ENCODE measurements around the gene PCNX4.

Gene PCNX4

GRCh38 chr14:60165547-60165876, 73.8 kb downstream of the PCNX4 start:
- TF ChIP-seq CTCF (IDR thresholded peaks at IDR 0.05), result no peak

- TF ChIP-seq CTCF (IDR thresholded peaks at IDR 0.05), result no peak
Observed at GRCh38 chr14:60166142-60166541, 74.4 kb downstream of the PCNX4 start.

GRCh38 chr14:60169722-60170121, 78.0 kb downstream of the PCNX4 start:
- no peak for TF ChIP-seq CTCF (IDR thresholded peaks at IDR 0.05)

- TF ChIP-seq CTCF (IDR thresholded peaks at IDR 0.05), result no peak
Observed at GRCh38 chr14:60170948-60171347, 79.2 kb downstream of the PCNX4 start.

GRCh38 chr14:60171690-60172089, 80.0 kb downstream of the PCNX4 start:
- no peak for TF ChIP-seq CTCF (IDR thresholded peaks at IDR 0.05)

GRCh38 chr14:60174352-60175254, 82.9 kb downstream of the PCNX4 start:
- TF ChIP-seq CTCF (IDR thresholded peaks at IDR 0.05), result no peak

- TF ChIP-seq CTCF (IDR thresholded peaks at IDR 0.05), result no peak
Observed at GRCh38 chr14:60175255-60175902, 83.7 kb downstream of the PCNX4 start.
